Neural crest cell (in vitro differentiated cells): ENCODE results near the gene GDF10. TPM values are rescaled to one million over a fixed set of nuclear protein-coding genes. Genes with fewer than 3 reads are reported as not detected.

ENCODE experiments used
- DNase-seq: peaks from one replicate; pipeline ENCODE4 v3.0.0; 2021; ENCODE audit warnings: low read depth, mixed read lengths, low spot score
- H3K27ac Mint-ChIP-seq: one replicate; pipeline ENCODE4 v1.8.0; 2021; ENCODE audit warnings: mild to moderate bottlenecking, mixed read lengths; ENCODE audit not compliant: unreplicated experiment
- H3K27me3 Mint-ChIP-seq: 2 replicates; pipeline ENCODE4 v1.8.0; 2021; ENCODE audit warnings: low read depth, mild to moderate bottlenecking, mixed read lengths
- H3K36me3 Mint-ChIP-seq: 2 replicates; pipeline ENCODE4 v1.8.0; 2021; ENCODE audit warnings: low read depth, mild to moderate bottlenecking, mixed read lengths
- H3K4me1 Mint-ChIP-seq: 2 replicates; pipeline ENCODE4 v1.8.0; 2021; ENCODE audit warnings: mixed read lengths
- H3K4me3 Mint-ChIP-seq: one replicate; pipeline ENCODE4 v1.8.0; 2021; ENCODE audit warnings: mild to moderate bottlenecking, mixed read lengths
- H3K9me3 Mint-ChIP-seq: 2 replicates; pipeline ENCODE4 v1.8.0; 2021; ENCODE audit warnings: mixed read lengths
- CTCF ChIP-seq: fragments of 200-600 bp; sonication (generic); conservative IDR thresholded peaks from 2 replicates; pipeline ENCODE4 v1.5.0; 2021; ENCODE audit warnings: antibody characterized with exemption, mild to moderate bottlenecking
- total RNA-seq: library from RNA; stranded (reverse); gene quantifications from 2 replicates; pipeline ENCODE4 v1.2.1, GENCODE V29; 2021

Gene GDF10
- total RNA-seq, 1 donor from 2014 or later, result 2.9 TPM

GRCh38 chr10:47323636-47324296, 23.8 kb downstream of the GDF10 start:
- Mint-ChIP-seq H3K27ac (no peak overlapping the region), H3K4me1 (peaks cover 7% of the 10 kb centered on the region), H3K4me3 (no peak overlapping the region), H3K9me3 (peaks cover under 1% of the 10 kb centered on the region), H3K27me3 (no peaks in the 10 kb centered on the region), H3K36me3 (no peaks in the 10 kb centered on the region)
- no peak for TF ChIP-seq CTCF
- no peak for DNase-seq

GRCh38 chr10:47325303-47326291, 25.6 kb downstream of the GDF10 start:
- H3K4me3 Mint-ChIP-seq, result no peak overlapping the region
- no peak overlapping the region for H3K27ac Mint-ChIP-seq
- no peaks in the 10 kb centered on the region for H3K27me3 Mint-ChIP-seq
- H3K9me3 Mint-ChIP-seq, result no peaks in the 10 kb centered on the region
- H3K4me1 Mint-ChIP-seq, result peaks cover 7% of the 10 kb centered on the region
- no peak for TF ChIP-seq CTCF
- no peak for DNase-seq
- H3K36me3 Mint-ChIP-seq, result no peaks in the 10 kb centered on the region

- no peaks in the 10 kb centered on the region for H3K9me3 Mint-ChIP-seq
- TF ChIP-seq CTCF, result no peak
Measured at GRCh38 chr10:47326306-47326926, 26.4 kb downstream of the GDF10 start.

GRCh38 chr10:47326927-47327330, 26.9 kb downstream of the GDF10 start:
- Mint-ChIP-seq H3K27ac (no peak overlapping the region), H3K4me1 (peaks cover 8% of the 10 kb centered on the region), H3K27me3 (no peaks in the 10 kb centered on the region), H3K9me3 (no peaks in the 10 kb centered on the region), H3K4me3 (no peak overlapping the region), H3K36me3 (no peaks in the 10 kb centered on the region)
- no peak for TF ChIP-seq CTCF
- no peak for DNase-seq

More at GRCh38 chr10:47326306-47326926, 26.4 kb downstream of the GDF10 start:
- Mint-ChIP-seq H3K4me3 (no peak overlapping the region), H3K27me3 (no peaks in the 10 kb centered on the region), H3K4me1 (peaks cover 4% of the 10 kb centered on the region), H3K36me3 (no peaks in the 10 kb centered on the region), H3K27ac (peak overlapping the region; percentile 50)
- DNase-seq, result no peak

- Mint-ChIP-seq H3K4me1 (peaks cover 9% of the 10 kb centered on the region), H3K4me3 (no peak overlapping the region), H3K27me3 (peaks cover 4% of the 10 kb centered on the region), H3K9me3 (no peaks in the 10 kb centered on the region), H3K27ac (no peak overlapping the region), H3K36me3 (no peaks in the 10 kb centered on the region)
- TF ChIP-seq CTCF, result no peak
- no peak for DNase-seq
Measured at GRCh38 chr10:47329855-47330254, 29.9 kb downstream of the GDF10 start.
